Duodenal mucosa (tissue), 2 donors: ENCODE measurements around the gene CFC1B.
"Not testable (repeated sequence)": the region's sequence is repeated elsewhere in the genome, so short reads cannot be mapped to it uniquely, and the experiment has no call there.

Experiments
- H3K27ac ChIP-seq: one replicate; pipeline ENCODE4 v1.7.0; 2013; ENCODE audit warnings: low read depth, low read length
- H3K27me3 ChIP-seq, 2 donors: one replicate each; pipeline ENCODE4 v1.7.0; 2013; ENCODE audit warnings: low read length in 2 of 2, control low read depth in 1 of 2; ENCODE audit not compliant: insufficient read depth in 2 of 2, control insufficient read depth in 1 of 2
- H3K36me3 ChIP-seq, 2 donors: one replicate each; pipeline ENCODE4 v1.7.0; 2013; ENCODE audit warnings: low read length in 2 of 2, control low read depth in 1 of 2; ENCODE audit not compliant: insufficient read depth in 2 of 2, control insufficient read depth in 1 of 2
- H3K4me1 ChIP-seq, 2 donors: one replicate each; pipeline ENCODE4 v1.7.0; 2013; ENCODE audit warnings: low read length in 2 of 2, control low read depth in 1 of 2; ENCODE audit not compliant: insufficient read depth in 2 of 2, control insufficient read depth in 1 of 2
- H3K4me3 ChIP-seq, 2 donors: one replicate each; pipeline ENCODE4 v1.7.0; 2013; ENCODE audit warnings: low read length in 2 of 2, low read depth in 1 of 2
- H3K9ac ChIP-seq, 2 donors: one replicate each; pipeline ENCODE4 v1.7.0; 2013; ENCODE audit warnings: low read length in 2 of 2, low read depth in 1 of 2
- H3K9me3 ChIP-seq, 2 donors: one replicate each; pipeline ENCODE4 v1.7.0; 2013; ENCODE audit warnings: low read length in 2 of 2, control low read depth in 1 of 2; ENCODE audit not compliant: control insufficient read depth in 1 of 2

The CFC1B gene

GRCh38 chr2:130566165-130566564 lies 45.1 kb downstream of the CFC1B start:
- H3K27ac ChIP-seq, H3K4me3 ChIP-seq, H3K27me3 ChIP-seq, H3K36me3 ChIP-seq, H3K9ac ChIP-seq, H3K4me1 ChIP-seq, H3K9me3 ChIP-seq: not testable (repeated sequence)

- not testable (repeated sequence) for H3K36me3 ChIP-seq, H3K27ac ChIP-seq
These were observed 50.9 kb downstream of the CFC1B start for GRCh38 chr2:130571929-130572328.

GRCh38 chr2:130574230-130574629 lies 53.2 kb downstream of the CFC1B start:
- not testable (repeated sequence) for H3K27me3 ChIP-seq, H3K36me3 ChIP-seq, H3K27ac ChIP-seq, H3K9ac ChIP-seq, H3K4me3 ChIP-seq, H3K4me1 ChIP-seq, H3K9me3 ChIP-seq

More at GRCh38 chr2:130571929-130572328, 50.9 kb downstream of the CFC1B start:
- H3K9ac ChIP-seq, H3K27me3 ChIP-seq, H3K4me1 ChIP-seq, H3K9me3 ChIP-seq, H3K4me3 ChIP-seq: not testable (repeated sequence)

- H3K9me3 ChIP-seq, H3K9ac ChIP-seq, H3K4me1 ChIP-seq, H3K27me3 ChIP-seq, H3K36me3 ChIP-seq, H3K27ac ChIP-seq, H3K4me3 ChIP-seq: not testable (repeated sequence)
These were observed 55.3 kb downstream of the CFC1B start for GRCh38 chr2:130576209-130576784.

- H3K27ac ChIP-seq, H3K27me3 ChIP-seq, H3K36me3 ChIP-seq, H3K4me1 ChIP-seq, H3K4me3 ChIP-seq, H3K9ac ChIP-seq, H3K9me3 ChIP-seq: not testable (repeated sequence)
These were observed 56.5 kb downstream of the CFC1B start for GRCh38 chr2:130577559-130577958.
